HepG2 (cell line): ENCODE results near the gene NECAB2. TPM values are rescaled to one million over a fixed set of nuclear protein-coding genes. Genes with fewer than 3 reads are reported as not detected.

Source experiments
- ATAC-seq: fragments of 200-7000 bp; cut with Tn5 transposase; 3 replicates; pipeline ENCODE4 v1.9.1; 2020; ENCODE audit warnings: mild to moderate bottlenecking, moderate library complexity
- BruUV-seq: library from RNA; stranded (reverse); fragments of 400-500 nt; replicated peaks from 2 replicates; lab custom pipeline; 2021; lab: Mats Ljungman, UMichigan
- CTCF ChIA-PET: fragments of 300-600 bp; formaldehyde crosslinking; extraction: SDS; loops from one replicate; lab custom pipeline; 2021; ENCODE audit warnings: low total read pairs, inconsistent platforms, low intra/inter-chr PET ratio; lab: Yijun Ruan, JAX
- POLR2A ChIA-PET: fragments of 350-600 bp; sonication (Branson Sonifier 250); formaldehyde crosslinking; loops from one replicate; lab custom pipeline; 2020; ENCODE audit warnings: antibody characterized with exemption, inconsistent platforms; lab: Yijun Ruan, JAX
- DNase-seq: peaks from one replicate; pipeline ENCODE4 v3.0.0-alpha.2; 2015; ENCODE audit warnings: low spot score
- FAIRE-seq: peaks from 3 replicates; lab custom pipeline; 2011; peaks lifted over from hg19 to GRCh38; lab: Jason Lieb, UNC
- H2AFZ ChIP-seq: one replicate; pipeline ENCODE4 v1.6.1; 2011; ENCODE audit warnings: low read length, inconsistent platforms
- H3K27ac ChIP-seq: fragments of 300-600 bp; 3 replicates; pipeline ENCODE4 v1.8.0; 2011; ENCODE audit warnings: mixed run types, mild to moderate bottlenecking, mixed read lengths, low read length, inconsistent platforms; ENCODE audit not compliant: insufficient read depth; ENCODE audit errors: extremely low read length
- H3K27me3 ChIP-seq, 2 experiments: fragments of 200-600 bp in 1 of 2; 2 replicates in 1 of 2; 3 replicates in 1 of 2; pipeline versions ENCODE4 v1.6.0 to v1.8.0; 2011; ENCODE audit warnings: low read length in 2 of 2, mild to moderate bottlenecking in 2 of 2, moderate library complexity in 2 of 2, inconsistent platforms in 1 of 2; ENCODE audit not compliant: insufficient read depth in 2 of 2, control insufficient read depth in 1 of 2
- H3K36me3 ChIP-seq, 2 experiments: fragments of 200-600 bp in 1 of 2; replicated peaks in 1 of 2; 2 replicates in 1 of 2; 3 replicates in 1 of 2; pipeline versions ENCODE4 v1.5.1 to v1.8.0; 2011; ENCODE audit warnings: low read length in 2 of 2, inconsistent platforms in 1 of 2; ENCODE audit not compliant: insufficient read depth in 2 of 2, control insufficient read depth in 1 of 2
- H3K4me1 ChIP-seq: 2 replicates; pipeline ENCODE4 v1.5.1; 2012; ENCODE audit warnings: low read length, inconsistent platforms; ENCODE audit not compliant: insufficient read depth
- H3K4me2 ChIP-seq: 2 replicates; pipeline ENCODE4 v1.6.0; 2011; ENCODE audit warnings: low read depth, low read length, inconsistent platforms
- H3K4me3 ChIP-seq, 3 experiments: fragments of 200-600 bp in 1 of 3; sonication (generic), shearing (Covaris generic) in 1 of 3; replicated peaks in 1 of 3; 2 replicates each; pipeline ENCODE4 v1.5.1; 2011 to 2016; ENCODE audit warnings: low read length in 3 of 3, inconsistent platforms in 2 of 3, low read depth in 2 of 3, mild to moderate bottlenecking in 2 of 3, control low read depth in 1 of 3, mixed read lengths in 1 of 3; ENCODE audit not compliant: insufficient read depth in 1 of 3
- H3K79me2 ChIP-seq: one replicate; pipeline ENCODE4 v1.6.1; 2011; ENCODE audit warnings: low read length, inconsistent platforms; ENCODE audit not compliant: insufficient read depth
- H3K9ac ChIP-seq: 2 replicates; pipeline ENCODE4 v1.6.0; 2011; ENCODE audit warnings: mild to moderate bottlenecking, low read depth, low read length, inconsistent platforms; ENCODE audit not compliant: insufficient read depth
- H3K9me3 ChIP-seq: 2 replicates; pipeline ENCODE4 v1.5.1; 2012; ENCODE audit warnings: mild to moderate bottlenecking, low read length
- H4K20me1 ChIP-seq: 2 replicates; pipeline ENCODE4 v1.6.0; 2011; ENCODE audit warnings: inconsistent platforms, mild to moderate bottlenecking, low read length, moderate library complexity; ENCODE audit not compliant: insufficient read depth
- CAMTA2 ChIP-seq: sonication (generic); formaldehyde crosslinking; IDR thresholded peaks from 2 replicates; pipeline ENCODE4 v1.4.0; 2020; ENCODE audit warnings: mild to moderate bottlenecking, missing genetic modification reagents, borderline replicate concordance
- DR1 ChIP-seq: sonication (generic); formaldehyde crosslinking; IDR thresholded peaks from 2 replicates; pipeline ENCODE4 v1.8.0; 2021; ENCODE audit warnings: mild to moderate bottlenecking, missing genetic modification reagents, inconsistent platforms
- FOXM1 ChIP-seq: sonication (generic); formaldehyde crosslinking; IDR thresholded peaks from 2 replicates; pipeline ENCODE4 v1.5.0; 2020; ENCODE audit warnings: missing genetic modification reagents
- KAT7 ChIP-seq: IDR thresholded peaks from 2 replicates; pipeline ENCODE4 v1.6.1; 2018; ENCODE audit warnings: borderline replicate concordance, missing compliant biosample characterization
- KAT8 ChIP-seq: IDR thresholded peaks from 2 replicates; pipeline ENCODE4 v1.6.1; 2016; ENCODE audit warnings: missing genetic modification reagents, missing compliant biosample characterization
- KDM4B ChIP-seq: sonication (generic); formaldehyde crosslinking; IDR thresholded peaks from 2 replicates; pipeline ENCODE4 v1.4.0; 2020; ENCODE audit warnings: missing genetic modification reagents
- MYC ChIP-seq: sonication (generic); formaldehyde crosslinking; IDR thresholded peaks from 2 replicates; pipeline ENCODE4 v1.9.0; 2021; ENCODE audit warnings: missing genetic modification reagents, borderline replicate concordance
- MZF1 ChIP-seq: sonication (generic); formaldehyde crosslinking; IDR thresholded peaks from 2 replicates; pipeline ENCODE4 v1.8.1; 2023; ENCODE audit warnings: mild to moderate bottlenecking, missing genetic modification reagents, borderline replicate concordance
- NFATC3 ChIP-seq: sonication (generic); formaldehyde crosslinking; IDR thresholded peaks from 2 replicates; pipeline ENCODE4 v1.5.1; 2020; ENCODE audit warnings: mild to moderate bottlenecking, missing genetic modification reagents
- NFIC ChIP-seq: IDR thresholded peaks from 2 replicates; pipeline ENCODE4 v1.6.1; 2012; ENCODE audit warnings: mild to moderate bottlenecking, low read length, inconsistent platforms
- PLRG1 ChIP-seq: fragments of 450-650 bp; conservative IDR thresholded peaks from 2 replicates; pipeline ENCODE4 v1.6.1; 2016
- PPARG ChIP-seq: conservative IDR thresholded peaks from 2 replicates; pipeline ENCODE4 v1.6.1; 2016; ENCODE audit warnings: missing biosample characterization, missing genetic modification reagents
- ZNF282 ChIP-seq: fragments of 450-650 bp; IDR thresholded peaks from 2 replicates; pipeline ENCODE4 v1.6.1; 2018; ENCODE audit not compliant: partially characterized antibody
- ZNF678 ChIP-seq: sonication (generic); formaldehyde crosslinking; IDR thresholded peaks from 2 replicates; pipeline ENCODE4 v1.4.0; 2020; ENCODE audit warnings: mild to moderate bottlenecking, missing genetic modification reagents
- ZSCAN29 ChIP-seq: sonication (generic); formaldehyde crosslinking; conservative IDR thresholded peaks from 2 replicates; pipeline ENCODE4 v1.4.0; 2020; ENCODE audit warnings: mild to moderate bottlenecking, missing genetic modification reagents
- ZSCAN31 ChIP-seq: sonication (generic); formaldehyde crosslinking; IDR thresholded peaks from 2 replicates; pipeline ENCODE4 v1.5.0; 2020; ENCODE audit warnings: low read depth, mild to moderate bottlenecking, missing genetic modification reagents
- WGBS: methylation state at CpG from one replicate; pipeline ENCODE4 v1.1.6; 2017; ENCODE audit warnings: low lambda C conversion rate; 5-methylcytosine and 5-hydroxymethylcytosine counted together
- in situ Hi-C: cut with HindIII; loops from 2 replicates; pipeline ENCODE4 v1.10.0; 2017; ENCODE audit warnings: low pct_unique_long_range_greater_than_20kb; ENCODE audit not compliant: extremely low pct_ligation_motif_present
- intact Hi-C: fragments of 100-400 bp; cut with micrococcal nuclease; formaldehyde crosslinking; loops from one replicate; pipeline ENCODE4 v1.10.0; 2022; ENCODE audit not compliant: unreplicated experiment
- polyA plus RNA-seq, 8 experiments: library from polyadenylated mRNA; depleted of rRNA in 3 of 8; stranded (reverse) in 7 of 8; unstranded in 1 of 8; fragments of >200 nt; fragmentation: Illumina TruSeq in 4 of 8; extraction: Trizol in 4 of 8; gene quantifications; 2 replicates each; pipeline versions ENCODE4 v1.2.1 to v1.2.3, GENCODE V29; 2011 to 2016; ENCODE audit warnings: low read depth in 4 of 8, missing spikeins in 1 of 8, mixed read lengths in 1 of 8; ENCODE audit not compliant: insufficient read depth in 1 of 8
- total RNA-seq, 5 experiments: library from RNA; depleted of rRNA; stranded (reverse); fragments of >200 nt; fragmentation: Illumina TruSeq; extraction: Trizol; gene quantifications; 2 replicates each; pipeline ENCODE4 v1.2.3, GENCODE V29; 2016; ENCODE audit warnings: low read depth in 1 of 5
- TF ChIP-seq, protein P1 (sequence below): sonication (generic); formaldehyde crosslinking; IDR thresholded peaks from 2 replicates; pipeline ENCODE4 v1.4.0; 2020; ENCODE audit warnings: missing genetic modification reagents
- TF ChIP-seq, protein P2 (sequence below): IDR thresholded peaks from 2 replicates; pipeline ENCODE4 v1.6.1; 2018; ENCODE audit warnings: missing genetic modification reagents
- TF ChIP-seq, protein P3 (sequence below): sonication (generic); formaldehyde crosslinking; IDR thresholded peaks from 2 replicates; pipeline ENCODE4 v1.4.0; 2020; ENCODE audit warnings: missing genetic modification reagents, low read depth, mild to moderate bottlenecking, borderline replicate concordance
- TF ChIP-seq, protein P4 (sequence below): IDR thresholded peaks from 2 replicates; pipeline ENCODE4 v1.6.1; 2016

Gene NECAB2
- total and polyA plus RNA-seq, 2 of the 13 experiments (the other 11 are each of a cell fraction or from before 2014, with no cell fraction given) = 0.21 to 0.49 TPM

DNA sequence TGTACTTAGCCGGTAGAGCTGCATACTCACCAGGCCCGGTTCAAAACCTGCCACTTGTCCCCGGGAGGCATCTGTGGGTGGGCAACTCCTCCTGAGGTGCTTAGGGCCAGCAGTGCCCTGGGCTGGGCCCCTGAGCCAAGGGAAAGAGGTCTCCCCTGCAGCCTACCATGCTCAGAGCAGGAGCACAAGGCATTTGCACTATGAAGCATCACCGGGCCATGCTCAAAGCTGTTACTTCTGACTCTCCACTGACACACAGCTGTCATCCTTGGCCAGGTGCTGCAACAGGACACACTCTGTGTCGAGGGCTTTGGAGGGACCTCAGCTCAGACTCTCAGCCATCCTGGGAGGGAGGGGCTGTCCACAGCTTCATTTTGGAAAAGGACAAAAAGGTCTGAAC is 37.3 kb downstream of the NECAB2 start:
- no peak for DNase-seq
- H3K9ac ChIP-seq = no peak overlapping the region
- H3K4me3 ChIP-seq = no peak overlapping the region
- ATAC-seq = peak; percentile 13; the same call in 1 of the 3 replicates
- peaks cover 5% of the 10 kb centered on the region for H3K9me3 ChIP-seq
- H4K20me1 ChIP-seq = no peaks in the 10 kb centered on the region
- H2AFZ ChIP-seq = no peak overlapping the region
- H3K27me3 ChIP-seq = peaks cover 12 to 54% of the 10 kb centered on the region in 2 experiments
- BruUV-seq = no TSS peak
- in situ Hi-C loops (no loop called here), intact Hi-C loops (no loop called here)
- no peak overlapping the region for H3K4me2 ChIP-seq
- FAIRE-seq = no peak
- CTCF ChIA-PET = no interaction called here
- H3K36me3 ChIP-seq = no peaks in the 10 kb centered on the region
- H3K4me1 ChIP-seq = no peaks in the 10 kb centered on the region
- H3K79me2 ChIP-seq = no peaks in the 10 kb centered on the region
- POLR2A ChIA-PET = no interaction called here
- WGBS = 3% methylated on average over 5 of the region's 5 CpGs
- TF ChIP-seq ZSCAN31 (CRISPR knock-in tag) (no peak), CAMTA2 (CRISPR knock-in tag) (no peak), KAT7 (CRISPR knock-in tag) (no peak), MZF1 (CRISPR knock-in tag) (no peak), KDM4B (CRISPR knock-in tag) (no peak), PPARG (CRISPR knock-in tag) (no peak), PLRG1 (no peak), ZNF282 (no peak), MYC (CRISPR knock-in tag) (no peak), ZSCAN29 (CRISPR knock-in tag) (no peak), NFATC3 (no peak), DR1 (CRISPR knock-in tag) (no peak), FOXM1 (no peak), KAT8 (CRISPR knock-in tag) (no peak), NFIC (no peak), ZNF678 (CRISPR knock-in tag) (no peak)
- TF ChIP-seq, protein P1, sequence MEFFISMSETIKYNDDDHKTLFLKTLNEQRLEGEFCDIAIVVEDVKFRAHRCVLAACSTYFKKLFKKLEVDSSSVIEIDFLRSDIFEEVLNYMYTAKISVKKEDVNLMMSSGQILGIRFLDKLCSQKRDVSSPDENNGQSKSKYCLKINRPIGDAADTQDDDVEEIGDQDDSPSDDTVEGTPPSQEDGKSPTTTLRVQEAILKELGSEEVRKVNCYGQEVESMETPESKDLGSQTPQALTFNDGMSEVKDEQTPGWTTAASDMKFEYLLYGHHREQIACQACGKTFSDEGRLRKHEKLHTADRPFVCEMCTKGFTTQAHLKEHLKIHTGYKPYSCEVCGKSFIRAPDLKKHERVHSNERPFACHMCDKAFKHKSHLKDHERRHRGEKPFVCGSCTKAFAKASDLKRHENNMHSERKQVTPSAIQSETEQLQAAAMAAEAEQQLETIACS (CRISPR knock-in tag) = no peak
- TF ChIP-seq, protein P2, sequence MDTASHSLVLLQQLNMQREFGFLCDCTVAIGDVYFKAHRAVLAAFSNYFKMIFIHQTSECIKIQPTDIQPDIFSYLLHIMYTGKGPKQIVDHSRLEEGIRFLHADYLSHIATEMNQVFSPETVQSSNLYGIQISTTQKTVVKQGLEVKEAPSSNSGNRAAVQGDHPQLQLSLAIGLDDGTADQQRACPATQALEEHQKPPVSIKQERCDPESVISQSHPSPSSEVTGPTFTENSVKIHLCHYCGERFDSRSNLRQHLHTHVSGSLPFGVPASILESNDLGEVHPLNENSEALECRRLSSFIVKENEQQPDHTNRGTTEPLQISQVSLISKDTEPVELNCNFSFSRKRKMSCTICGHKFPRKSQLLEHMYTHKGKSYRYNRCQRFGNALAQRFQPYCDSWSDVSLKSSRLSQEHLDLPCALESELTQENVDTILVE (CRISPR knock-in tag) = no peak
- TF ChIP-seq, protein P3, sequence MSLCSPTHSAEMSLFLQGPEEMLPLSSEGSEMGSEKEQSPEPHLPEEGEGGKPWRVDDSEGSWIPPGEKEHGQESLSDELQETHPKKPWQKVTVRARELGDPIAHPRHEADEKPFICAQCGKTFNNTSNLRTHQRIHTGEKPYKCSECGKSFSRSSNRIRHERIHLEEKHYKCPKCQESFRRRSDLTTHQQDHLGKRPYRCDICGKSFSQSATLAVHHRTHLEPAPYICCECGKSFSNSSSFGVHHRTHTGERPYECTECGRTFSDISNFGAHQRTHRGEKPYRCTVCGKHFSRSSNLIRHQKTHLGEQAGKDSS (CRISPR knock-in tag) = no peak
- TF ChIP-seq, protein P4, sequence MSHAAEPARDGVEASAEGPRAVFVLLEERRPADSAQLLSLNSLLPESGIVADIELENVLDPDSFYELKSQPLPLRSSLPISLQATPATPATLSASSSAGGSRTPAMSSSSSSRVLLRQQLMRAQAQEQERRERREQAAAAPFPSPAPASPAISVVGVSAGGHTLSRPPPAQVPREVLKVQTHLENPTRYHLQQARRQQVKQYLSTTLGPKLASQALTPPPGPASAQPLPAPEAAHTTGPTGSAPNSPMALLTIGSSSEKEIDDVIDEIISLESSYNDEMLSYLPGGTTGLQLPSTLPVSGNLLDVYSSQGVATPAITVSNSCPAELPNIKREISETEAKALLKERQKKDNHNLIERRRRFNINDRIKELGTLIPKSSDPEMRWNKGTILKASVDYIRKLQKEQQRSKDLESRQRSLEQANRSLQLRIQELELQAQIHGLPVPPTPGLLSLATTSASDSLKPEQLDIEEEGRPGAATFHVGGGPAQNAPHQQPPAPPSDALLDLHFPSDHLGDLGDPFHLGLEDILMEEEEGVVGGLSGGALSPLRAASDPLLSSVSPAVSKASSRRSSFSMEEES (CRISPR knock-in tag) = no peak
- no peak overlapping the region for H3K27ac ChIP-seq
